GM12892 (cell line): ENCODE results near the gene COL23A1.

ENCODE experiments used
- POLR2A ChIP-seq: IDR thresholded peaks from 2 replicates; pipeline ENCODE4 v1.6.1; 2011; ENCODE audit warnings: low read depth, low read length, control low read depth
- POLR2AphosphoS5 ChIP-seq: IDR thresholded peaks from 2 replicates; pipeline ENCODE4 v1.6.1; 2011; ENCODE audit warnings: low read depth, low read length, control low read depth
- TAF1 ChIP-seq: IDR thresholded peaks from 2 replicates; pipeline ENCODE4 v1.6.1; 2011; ENCODE audit warnings: low read depth, mild to moderate bottlenecking, control low read depth, low read length, borderline replicate concordance

DNA sequence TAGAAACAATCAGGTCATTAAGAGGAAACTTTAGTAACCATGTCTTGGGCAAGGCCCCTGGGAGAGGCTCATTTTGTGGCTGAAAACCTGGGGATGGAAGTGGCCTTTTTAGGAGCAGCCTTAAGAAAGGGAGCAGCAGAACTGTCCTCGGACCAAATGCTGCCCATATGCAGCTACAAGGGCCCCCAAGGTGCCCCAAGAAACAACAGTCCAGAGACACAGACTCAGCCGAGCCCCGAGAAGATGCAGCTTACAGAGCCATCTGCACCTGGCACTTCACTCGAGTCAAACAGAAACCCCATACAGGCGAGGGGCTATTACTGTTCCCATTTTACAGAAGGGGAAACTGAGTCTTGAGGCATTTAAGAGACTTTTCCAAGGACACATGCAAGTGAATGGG, 58.0 kb downstream of the COL23A1 start:
- TF ChIP-seq POLR2A: no peak
- no peak for TF ChIP-seq POLR2AphosphoS5
- TF ChIP-seq TAF1: no peak
